HG02973 (cell line): ENCODE data around the gene EML1.

Source experiments
- ATAC-seq: cut with Tn5 transposase; IDR thresholded peaks from one replicate; pipeline ENCODE4 v1.9.1; 2021; ENCODE audit warnings: moderate library complexity; ENCODE audit not compliant: unreplicated experiment

Gene EML1

DNA sequence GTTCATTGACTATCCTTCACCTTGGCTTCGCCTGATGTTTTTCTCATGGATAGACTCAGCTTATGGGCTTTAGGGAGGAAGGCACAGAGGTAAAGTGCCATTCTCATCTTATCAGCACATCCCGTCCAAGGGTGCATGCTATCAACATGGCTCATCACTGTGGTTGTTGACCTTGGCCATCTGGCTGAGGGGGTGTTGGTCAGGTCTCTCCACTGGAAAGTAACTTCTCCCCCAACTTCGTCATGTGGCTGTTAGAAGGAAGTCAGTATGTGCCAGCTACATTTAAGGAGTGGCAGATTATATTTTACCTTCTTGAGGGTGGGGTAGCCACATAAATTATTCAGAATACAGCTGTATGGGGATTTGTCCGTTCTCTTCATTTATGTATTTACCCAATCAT lies 68.9 kb downstream of the EML1 start:
- ATAC-seq, result no peak

- ATAC-seq, result no peak
These were observed 69.8 kb downstream of the EML1 start for GRCh38 chr14:99863059-99863458.

- no peak for ATAC-seq
These were observed 72.2 kb downstream of the EML1 start for GRCh38 chr14:99865408-99865807.

GRCh38 chr14:99870617-99871016 lies 77.4 kb downstream of the EML1 start:
- no peak for ATAC-seq

DNA sequence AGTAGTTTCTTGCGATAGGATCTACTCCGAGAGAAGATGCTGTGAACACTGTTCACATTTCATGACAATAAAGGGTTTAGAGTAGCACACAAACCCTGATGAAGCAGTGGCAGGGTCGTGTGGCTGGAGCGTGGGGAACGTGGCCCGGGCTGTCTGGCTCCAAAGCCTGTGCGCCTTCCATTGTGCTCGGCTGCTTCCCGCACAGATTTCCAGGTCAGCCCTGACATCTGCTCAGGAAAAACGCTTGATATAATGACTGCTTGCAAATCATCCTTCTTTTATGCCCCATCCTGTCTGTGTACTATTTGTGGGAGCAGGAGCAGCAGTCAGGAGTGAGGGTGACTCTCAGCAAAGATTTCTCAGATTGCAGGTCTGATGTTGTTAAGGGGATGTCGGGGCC lies 78.6 kb downstream of the EML1 start:
- ATAC-seq, result no peak

DNA sequence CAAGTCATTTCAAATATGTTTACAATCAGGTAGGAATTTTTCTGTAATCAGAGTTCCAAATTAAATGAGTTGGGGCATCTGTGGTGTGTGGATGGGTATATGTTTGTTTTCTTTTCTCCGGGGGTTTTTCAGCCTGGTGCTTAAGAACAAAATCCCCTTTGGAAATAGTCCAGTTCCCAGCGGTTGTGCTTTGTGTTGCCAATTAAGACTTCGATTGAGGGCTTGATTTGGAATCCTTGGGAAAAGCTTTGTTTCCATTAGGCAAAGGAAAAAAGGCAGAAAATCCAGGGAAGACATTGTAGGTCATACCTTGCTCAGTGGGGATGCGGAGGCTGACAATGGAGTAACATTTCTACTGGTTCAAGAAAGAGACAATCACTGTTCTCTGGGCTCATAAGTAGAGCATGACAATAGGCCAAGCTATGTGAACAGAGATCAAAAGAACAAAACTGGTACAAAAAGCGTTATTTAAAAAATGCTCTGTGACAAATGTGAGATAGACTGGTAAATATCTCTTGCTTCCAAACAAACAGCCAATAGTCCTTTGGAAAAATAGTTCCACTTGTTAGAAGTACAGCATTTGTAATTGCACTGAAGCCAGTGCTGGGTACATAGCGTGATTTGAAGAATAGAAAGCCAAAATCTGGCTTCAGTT lies 79.7 kb downstream of the EML1 start:
- no peak for ATAC-seq

DNA sequence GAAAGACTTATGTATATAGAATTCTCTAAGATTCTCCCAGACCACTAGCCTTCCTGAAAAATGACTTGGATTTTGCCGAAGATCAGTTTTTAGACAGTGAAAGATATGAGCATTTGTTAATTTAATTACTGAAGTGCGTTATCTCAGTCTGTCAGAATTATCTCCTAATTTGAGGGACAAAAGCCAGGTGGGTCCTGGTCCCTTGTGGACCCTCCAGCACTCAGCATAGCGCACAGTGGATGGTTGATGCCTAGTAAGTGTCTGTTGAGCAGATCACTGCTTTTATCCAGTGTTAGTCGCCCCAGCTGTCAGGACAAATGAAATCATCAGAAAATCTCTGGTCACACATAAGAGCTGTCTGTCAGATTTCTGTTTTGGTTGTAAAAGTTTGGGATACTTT lies 80.4 kb downstream of the EML1 start:
- ATAC-seq, result no peak

DNA sequence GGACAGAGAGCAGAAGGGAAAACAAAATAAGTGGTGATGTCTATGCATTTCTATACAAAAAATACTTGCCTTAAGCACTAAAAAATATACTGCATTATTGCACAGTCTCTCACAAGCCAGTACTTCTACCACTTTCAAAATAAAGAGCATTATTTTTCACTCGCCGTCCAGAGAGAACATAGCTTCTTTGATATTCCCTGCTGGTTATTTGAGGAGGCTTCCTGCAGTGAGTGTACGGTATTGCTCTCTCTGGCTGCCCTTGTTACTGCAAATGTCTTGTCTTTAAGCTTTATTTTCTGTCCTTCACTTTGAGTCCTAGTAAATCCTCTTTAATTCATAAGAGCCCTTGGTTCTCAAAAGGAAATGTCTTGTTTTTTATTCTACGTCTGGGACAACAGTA lies 81.1 kb downstream of the EML1 start:
- ATAC-seq, result no peak

DNA sequence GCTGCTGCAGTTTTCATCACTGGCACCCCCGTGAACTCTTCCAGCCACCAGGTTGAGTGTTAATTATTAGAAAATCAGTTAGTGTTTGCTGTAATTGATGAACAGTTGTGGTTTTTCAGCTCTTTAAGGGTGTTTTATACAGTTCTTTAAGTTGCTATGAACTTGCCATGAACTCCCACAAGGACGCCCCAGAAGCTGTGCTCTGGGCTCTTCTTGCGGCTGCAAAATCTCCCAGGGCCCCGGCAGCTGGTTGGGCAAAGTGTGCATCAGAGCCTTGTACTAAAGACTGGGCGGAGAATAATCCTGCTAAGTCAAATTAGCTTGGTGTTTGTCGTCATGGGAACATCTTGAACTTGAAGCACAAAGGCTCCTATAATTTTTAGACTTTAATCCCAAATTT lies 82.2 kb downstream of the EML1 start:
- ATAC-seq, result no peak

DNA sequence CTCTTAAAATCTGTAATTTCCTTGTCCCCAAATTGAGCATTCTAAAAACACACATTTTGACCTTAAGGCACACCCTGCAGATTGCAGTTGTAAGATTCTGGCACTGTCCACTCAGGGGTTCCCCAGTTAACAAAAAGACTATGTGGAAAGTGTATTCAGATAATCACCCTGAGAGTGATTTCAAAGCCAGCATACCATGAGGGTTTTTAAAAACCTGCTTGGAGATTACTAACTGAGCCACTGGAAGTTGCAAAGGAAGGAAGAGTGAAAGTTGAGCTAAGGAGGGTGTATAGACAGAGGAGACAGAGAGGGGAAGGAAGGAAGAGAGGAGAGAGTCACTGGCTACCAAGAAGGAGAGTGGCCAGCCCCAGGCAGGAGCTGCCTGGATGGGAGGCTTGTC lies 82.6 kb downstream of the EML1 start:
- no peak for ATAC-seq

DNA sequence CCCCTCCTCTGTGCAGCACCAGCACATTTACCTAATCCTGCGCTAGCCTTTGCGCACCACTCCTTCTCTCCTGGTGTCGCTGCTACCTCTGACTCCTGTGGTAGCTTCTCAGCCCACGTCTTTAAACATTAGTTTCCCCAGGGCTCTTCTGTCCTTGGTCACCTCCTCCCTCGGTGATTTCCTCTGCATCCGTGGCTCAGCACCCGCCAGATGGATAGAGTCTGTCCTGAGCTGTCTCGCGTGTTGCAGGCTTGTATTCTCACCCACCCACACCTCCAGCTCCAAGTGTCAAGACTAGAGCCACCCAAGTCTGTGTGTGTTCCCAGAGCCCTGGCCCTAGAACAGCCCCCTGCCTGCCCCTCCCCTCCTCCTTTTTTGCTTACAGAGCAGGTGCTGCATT lies 83.2 kb downstream of the EML1 start:
- no peak for ATAC-seq

GRCh38 chr14:99878563-99878962 lies 85.3 kb downstream of the EML1 start:
- ATAC-seq, result no peak

GRCh38 chr14:99879401-99880295 lies 86.4 kb downstream of the EML1 start:
- ATAC-seq, result no peak

GRCh38 chr14:99880651-99881420 lies 87.6 kb downstream of the EML1 start:
- ATAC-seq, result no peak

- no peak for ATAC-seq
These were observed 90.8 kb downstream of the EML1 start for GRCh38 chr14:99883866-99884650.

- peak; percentile 62 for ATAC-seq
These were observed 91.8 kb downstream of the EML1 start for GRCh38 chr14:99884834-99885648.

DNA sequence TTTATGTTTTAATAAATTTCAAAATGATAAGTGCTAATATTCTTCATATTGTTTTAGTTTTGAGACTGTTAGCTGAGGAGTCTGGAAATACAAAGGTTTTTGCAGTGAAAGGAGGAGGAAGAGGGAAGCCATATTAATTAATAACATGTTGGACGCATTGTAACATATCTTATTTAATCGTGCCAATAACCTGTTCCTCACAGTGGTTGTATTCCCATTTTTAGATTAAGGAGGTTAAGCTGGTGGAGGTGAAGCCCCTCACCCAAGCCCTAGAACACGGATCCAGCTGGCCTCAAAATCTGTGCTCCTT lies 92.4 kb downstream of the EML1 start:
- no peak for ATAC-seq

- ATAC-seq, result no peak
These were observed 94.2 kb downstream of the EML1 start for GRCh38 chr14:99887407-99887806.

GRCh38 chr14:99888149-99888548 lies 94.9 kb downstream of the EML1 start:
- no peak for ATAC-seq

- ATAC-seq, result no peak
These were observed 96.1 kb downstream of the EML1 start for GRCh38 chr14:99889268-99889667.
